Keratinocyte (primary cell): ENCODE results near the gene ARFRP1.

Experiments used
- EZH2 ChIP-seq: IDR thresholded peaks from one replicate; pipeline ENCODE4 v1.6.1; 2012; ENCODE audit warnings: inconsistent platforms, mild to moderate bottlenecking, low read length, moderate library complexity
- TF ChIP-seq, protein P1 (sequence below), 3 experiments: IDR thresholded peaks in 1 of 3; conservative IDR thresholded peaks in 1 of 3; optimal IDR thresholded peaks in 1 of 3; 2 replicates in 2 of 3; 3 replicates in 1 of 3; pipeline versions ENCODE3 to v1.5.1; 2011; ENCODE audit warnings: low read length in 3 of 3, mild to moderate bottlenecking in 3 of 3, moderate library complexity in 2 of 3, control low read depth in 1 of 3, inconsistent platforms in 1 of 3; ENCODE audit not compliant: insufficient read depth in 2 of 3; ENCODE audit errors: extremely low read depth in 1 of 3

DNA sequence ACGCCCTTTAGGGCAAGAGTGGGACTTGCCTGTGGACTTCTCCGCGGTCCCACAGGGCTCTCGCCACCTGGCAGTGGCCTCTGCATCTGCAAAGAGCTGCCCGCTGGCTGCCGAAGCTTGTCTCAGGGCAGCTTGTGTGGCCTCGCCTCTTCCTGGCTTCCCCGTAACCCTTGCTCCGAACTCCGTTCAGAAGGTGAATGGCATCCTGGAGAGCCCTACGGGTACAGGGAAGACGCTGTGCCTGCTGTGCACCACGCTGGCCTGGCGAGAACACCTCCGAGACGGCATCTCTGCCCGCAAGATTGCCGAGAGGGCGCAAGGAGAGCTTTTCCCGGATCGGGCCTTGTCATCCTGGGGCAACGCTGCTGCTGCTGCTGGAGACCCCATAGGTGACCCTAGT, 46.7 kb downstream of the ARFRP1 start:
- TF ChIP-seq, protein P1, sequence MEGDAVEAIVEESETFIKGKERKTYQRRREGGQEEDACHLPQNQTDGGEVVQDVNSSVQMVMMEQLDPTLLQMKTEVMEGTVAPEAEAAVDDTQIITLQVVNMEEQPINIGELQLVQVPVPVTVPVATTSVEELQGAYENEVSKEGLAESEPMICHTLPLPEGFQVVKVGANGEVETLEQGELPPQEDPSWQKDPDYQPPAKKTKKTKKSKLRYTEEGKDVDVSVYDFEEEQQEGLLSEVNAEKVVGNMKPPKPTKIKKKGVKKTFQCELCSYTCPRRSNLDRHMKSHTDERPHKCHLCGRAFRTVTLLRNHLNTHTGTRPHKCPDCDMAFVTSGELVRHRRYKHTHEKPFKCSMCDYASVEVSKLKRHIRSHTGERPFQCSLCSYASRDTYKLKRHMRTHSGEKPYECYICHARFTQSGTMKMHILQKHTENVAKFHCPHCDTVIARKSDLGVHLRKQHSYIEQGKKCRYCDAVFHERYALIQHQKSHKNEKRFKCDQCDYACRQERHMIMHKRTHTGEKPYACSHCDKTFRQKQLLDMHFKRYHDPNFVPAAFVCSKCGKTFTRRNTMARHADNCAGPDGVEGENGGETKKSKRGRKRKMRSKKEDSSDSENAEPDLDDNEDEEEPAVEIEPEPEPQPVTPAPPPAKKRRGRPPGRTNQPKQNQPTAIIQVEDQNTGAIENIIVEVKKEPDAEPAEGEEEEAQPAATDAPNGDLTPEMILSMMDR (optimal IDR thresholded peaks at IDR 0.05 in 1 of 3, IDR thresholded peaks at IDR 0.05 in 1 of 3, conservative IDR thresholded peaks at IDR 0.05 in 1 of 3; ENCODE audit: extremely low read depth in 1 of 3, insufficient read depth in 2 of 3, low read length in 3 of 3): no peak
- TF ChIP-seq EZH2: no peak
